Islet precursor cell (in vitro differentiated cells): ENCODE results near the gene GNPTG.
"Not testable (repeated sequence)": the region's sequence is repeated elsewhere in the genome, so short reads cannot be mapped to it uniquely, and the experiment has no call there.

Experiments used
- DNase-seq: peaks from one replicate; pipeline ENCODE4 v3.0.0-alpha.2; 2018

Gene GNPTG

DNA sequence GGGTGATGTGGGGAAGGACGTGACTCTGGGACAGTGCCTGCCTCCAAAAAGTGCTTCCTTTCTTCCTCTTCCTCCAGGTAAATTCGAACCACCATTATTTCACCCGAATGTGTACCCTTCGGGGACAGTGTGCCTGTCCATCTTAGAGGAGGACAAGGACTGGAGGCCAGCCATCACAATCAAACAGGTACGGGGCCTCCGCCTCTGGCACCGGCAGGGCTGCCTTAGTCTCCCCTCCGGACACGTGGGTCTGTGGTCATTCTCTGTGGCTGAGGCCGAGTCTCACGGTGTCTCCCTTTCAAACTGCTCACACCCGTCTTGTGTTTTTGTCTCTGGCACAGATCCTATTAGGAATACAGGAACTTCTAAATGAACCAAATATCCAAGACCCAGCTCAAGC, 31.6 kb upstream of the GNPTG start:
- DNase-seq: no peak

DNA sequence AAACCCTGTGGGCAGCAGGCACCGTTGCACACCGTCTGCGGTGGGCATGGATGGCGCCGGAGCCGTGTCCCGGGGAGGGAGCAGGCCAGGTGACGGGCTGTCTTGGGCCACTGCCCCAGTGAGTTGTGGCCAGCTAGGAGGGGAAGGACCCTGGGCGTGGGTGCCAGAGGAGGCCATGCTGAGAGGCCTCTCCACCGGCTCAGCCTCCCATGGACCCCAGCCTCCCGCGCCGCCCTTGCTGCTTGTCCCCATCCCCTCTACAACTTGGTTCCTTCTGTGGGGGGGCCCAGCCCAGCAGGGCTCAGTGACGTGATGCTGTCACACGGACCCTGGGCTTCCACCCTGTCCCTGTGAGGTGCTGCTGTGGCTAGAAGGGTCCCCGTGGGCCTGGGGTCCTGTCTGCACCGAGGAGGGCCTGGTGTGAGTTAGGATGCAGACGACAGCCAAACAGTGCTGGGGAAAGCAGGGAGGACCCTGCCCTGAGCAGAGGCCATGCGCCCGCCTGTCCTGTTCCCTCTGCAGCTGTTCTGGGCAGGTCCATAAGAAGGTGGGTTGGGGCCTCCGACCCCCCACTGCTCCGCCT, 31.0 kb upstream of the GNPTG start:
- no peak for DNase-seq

DNA sequence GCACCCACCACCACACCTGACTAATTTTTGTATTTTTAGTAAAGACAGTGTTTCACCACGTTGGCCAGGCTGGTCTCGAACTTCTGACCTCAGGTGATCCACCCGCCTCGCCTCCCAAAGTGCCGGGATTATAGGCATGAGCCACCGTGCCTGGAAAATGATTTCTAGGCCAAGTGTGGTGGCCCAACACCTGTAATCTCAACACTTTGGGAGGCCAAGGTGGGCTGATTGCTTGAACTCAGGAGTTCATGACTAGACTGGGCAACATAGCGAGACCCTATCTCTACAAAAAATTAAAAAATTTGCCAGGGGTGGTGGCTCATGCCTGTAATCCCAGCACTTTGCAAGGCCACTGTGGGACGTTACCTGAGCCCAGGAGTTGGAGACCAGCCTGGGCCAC, 29.3 kb upstream of the GNPTG start:
- no peak for DNase-seq

DNA sequence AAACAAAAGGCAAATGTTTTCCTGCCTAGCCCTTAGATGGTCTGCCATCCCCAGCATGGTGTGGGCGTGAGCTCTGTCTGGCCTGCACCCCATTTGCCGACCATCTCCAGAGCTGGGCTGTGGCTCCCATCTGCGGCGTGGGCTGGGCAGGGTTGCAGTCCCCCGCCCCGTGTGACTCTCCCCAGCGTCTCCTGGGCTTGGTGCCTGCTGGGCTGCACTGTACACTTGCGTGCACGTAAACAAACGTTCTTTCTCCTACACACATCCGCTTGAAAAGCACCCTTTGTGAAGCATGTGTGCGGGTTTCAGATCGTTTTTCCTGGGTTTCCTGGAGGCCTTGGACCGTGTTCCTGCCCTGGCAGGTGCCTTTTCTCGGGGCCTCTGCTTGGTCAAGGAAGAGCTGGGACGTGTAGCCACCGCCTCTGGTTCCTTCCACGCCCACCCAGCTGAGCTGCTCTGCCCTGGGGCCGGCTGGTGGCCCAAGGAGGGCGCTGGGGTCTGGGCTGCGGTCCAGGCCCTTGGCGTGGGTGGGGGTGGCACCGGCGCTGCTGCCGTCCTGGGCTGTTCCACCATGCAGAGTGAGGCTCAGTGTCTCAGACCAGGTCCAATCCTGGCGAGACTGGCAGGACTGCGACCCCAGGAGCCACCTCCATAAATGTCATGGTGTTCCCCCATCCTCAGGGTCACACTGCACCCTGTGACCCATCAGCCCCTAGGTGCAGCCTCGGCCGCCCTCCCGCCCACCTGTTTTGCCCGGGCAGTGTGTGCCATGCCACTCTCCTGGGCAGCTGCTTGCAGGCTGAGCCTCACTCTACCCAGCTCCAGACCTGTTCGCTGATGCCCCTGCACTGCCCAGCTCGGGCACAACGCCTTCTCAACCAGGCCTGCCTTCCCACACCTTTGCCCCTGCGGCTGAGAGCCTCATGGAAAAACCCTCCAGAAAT, 28.2 kb upstream of the GNPTG start:
- no peak for DNase-seq

DNA sequence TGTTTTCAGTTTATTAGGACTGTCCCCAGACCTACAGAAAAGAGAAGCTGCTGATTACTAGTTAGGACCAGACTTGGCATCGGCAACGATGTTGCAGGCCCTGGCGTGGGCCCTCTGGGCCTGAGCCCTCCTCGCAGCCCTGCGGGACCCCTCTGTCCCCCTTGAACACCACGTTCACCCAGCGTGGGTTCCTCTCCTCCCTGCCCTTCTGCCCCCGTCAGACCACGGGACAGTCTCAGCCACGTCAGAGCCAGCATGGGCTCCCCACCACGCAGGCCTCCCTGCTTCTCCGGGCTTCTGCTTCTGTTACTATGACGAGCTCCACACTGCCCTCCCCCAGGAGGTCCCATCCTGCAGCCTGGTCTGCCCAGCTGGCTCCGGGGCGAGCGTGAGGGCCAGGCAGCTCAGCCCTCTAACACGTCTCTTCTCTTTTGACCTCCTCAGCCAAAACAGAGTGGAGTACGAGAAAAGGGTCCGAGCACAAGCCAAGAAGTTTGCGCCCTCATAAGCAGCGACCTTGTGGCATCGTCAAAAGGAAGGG, 27.4 kb upstream of the GNPTG start:
- no peak for DNase-seq

DNA sequence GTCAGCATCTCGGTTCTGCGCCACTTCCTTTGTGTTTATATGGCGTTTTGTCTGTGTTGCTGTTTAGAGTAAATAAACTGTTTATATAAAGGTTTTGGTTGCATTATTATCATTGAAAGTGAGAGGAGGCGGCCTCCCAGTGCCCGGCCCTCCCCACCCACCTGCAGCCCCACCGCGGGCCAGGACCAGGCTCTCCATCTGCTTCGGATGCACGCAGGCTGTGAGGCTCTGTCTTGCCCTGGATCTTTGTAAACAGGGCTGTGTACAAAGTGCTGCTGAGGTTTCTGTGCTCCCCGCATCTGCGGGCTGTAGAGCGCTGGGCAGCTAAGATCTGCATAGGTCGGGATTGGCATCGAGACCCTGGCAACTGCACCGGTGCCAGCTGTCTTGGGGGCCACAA, 26.5 kb upstream of the GNPTG start:
- no peak for DNase-seq

DNA sequence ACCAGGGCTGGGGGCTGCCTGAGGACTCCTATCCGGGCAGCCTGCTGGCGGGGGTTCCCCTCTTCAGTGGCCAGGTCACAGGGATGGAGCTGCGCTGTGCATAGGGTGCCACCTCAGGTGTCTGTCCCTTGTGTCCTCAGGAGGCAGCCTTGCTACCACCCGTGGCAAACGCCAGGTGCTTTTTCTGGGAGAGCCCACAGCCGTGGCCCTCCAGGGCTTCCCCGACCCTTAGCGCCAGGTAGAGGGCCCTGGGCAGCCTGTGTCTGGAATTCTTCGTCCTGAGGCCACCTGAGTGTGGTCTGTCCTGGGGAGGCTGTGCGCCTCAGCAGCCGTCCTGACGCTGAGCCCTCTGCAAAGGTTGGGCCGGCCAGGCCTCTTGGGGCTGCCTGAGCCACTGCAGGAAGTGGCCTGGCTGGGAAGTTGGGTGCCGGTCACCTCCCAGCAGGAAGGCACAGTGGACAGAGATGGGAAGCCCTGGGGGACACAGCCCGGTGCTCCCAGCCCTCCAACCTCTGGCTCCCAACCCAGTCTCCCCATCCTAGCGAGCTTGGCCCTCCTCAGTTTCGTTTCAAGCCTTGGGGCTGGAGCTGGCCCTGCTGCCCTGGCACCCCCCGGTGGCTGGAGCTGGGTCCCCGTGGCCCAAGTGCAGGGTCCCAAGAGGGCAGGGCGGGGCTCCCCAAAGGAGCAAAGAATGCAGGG, 25.9 kb upstream of the GNPTG start:
- DNase-seq: no peak

DNA sequence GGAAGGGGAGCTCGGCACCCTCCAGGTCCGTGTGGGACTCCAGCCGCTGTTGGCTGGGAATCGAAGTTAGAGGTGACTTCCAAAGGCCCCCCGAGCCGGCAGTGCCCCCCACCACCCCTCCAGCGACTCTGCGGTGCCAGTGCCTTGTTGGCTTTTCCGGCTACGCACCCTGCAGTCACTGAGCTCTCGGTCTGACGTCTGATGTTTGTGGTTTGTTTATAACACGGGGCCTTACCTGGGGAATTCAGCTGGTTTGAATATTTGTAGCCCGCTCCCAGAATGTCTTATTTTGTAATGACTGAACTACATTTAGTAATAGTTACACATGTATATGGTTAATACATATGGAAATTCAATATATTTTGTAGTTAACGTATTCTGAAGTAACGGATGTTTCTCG, 25.3 kb upstream of the GNPTG start:
- no peak for DNase-seq

DNA sequence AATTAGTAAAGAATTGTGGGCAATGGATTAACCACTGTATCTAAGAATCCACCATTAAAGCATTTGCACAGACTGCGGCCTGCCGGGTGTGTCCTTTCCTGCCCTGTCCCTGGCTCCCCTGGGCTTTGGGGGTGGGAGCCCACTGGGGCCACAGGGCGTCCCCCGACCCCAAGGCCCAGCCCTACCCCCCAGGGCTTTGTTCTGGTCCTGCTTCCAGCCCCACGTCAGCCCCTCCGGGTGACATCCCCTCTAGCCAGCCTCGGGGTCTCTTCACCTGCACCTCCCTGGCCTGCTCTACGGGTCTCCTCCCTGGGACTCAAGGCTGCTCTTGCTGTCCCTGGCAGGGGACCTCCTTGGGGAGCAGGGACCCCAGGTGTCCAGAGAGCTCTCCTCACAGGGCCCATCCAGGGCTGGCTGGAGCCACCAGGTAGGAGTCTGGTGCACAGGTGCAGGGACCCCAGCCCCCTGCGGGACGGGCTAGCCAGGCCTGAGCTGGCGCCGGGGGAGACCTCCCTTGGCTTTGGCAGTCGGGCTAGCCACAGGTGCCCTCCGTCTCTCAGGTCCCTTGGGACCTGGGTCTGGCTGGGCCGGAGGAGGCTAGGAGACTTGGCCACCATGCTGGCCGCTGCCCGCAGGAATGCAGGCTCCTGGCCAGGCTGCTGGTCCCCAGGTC, 24.6 kb upstream of the GNPTG start:
- DNase-seq: no peak

DNA sequence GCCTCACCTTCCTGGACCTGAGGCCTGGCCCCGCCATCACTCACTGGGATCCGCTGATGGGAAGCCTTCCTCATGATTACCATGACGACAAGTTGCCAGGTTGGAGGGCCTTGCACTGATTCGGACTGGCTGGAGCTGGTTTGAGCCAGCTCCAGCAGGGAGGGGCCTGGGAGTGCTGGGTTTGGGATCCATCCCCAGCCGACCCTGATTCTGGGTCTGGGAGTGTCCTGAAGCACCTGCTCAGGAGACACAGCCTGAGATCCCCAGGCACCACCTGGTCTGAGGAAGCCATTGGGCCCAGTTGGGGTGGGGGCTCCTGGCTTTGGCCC, 24.1 kb upstream of the GNPTG start:
- DNase-seq: no peak

DNA sequence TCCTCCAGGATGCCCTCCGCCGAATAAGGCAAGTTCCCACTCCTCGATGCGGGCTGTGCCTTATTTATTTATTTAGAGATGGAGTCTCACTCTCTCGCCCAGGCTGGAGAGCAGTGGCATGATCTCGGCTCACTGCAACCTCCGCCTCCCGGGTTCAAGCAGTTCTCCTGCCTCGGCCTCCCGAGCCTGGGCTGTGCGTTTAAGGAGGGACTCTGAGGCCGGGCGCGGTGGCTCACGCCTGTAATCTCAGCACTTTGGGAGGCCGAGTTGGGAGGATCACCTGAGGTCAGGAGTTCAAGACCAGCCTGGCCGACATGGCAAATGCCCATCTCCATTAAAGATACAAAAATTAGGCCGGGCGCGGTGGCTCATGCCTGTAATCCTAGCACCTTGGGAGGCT, 23.6 kb upstream of the GNPTG start:
- not testable (repeated sequence) for DNase-seq

DNA sequence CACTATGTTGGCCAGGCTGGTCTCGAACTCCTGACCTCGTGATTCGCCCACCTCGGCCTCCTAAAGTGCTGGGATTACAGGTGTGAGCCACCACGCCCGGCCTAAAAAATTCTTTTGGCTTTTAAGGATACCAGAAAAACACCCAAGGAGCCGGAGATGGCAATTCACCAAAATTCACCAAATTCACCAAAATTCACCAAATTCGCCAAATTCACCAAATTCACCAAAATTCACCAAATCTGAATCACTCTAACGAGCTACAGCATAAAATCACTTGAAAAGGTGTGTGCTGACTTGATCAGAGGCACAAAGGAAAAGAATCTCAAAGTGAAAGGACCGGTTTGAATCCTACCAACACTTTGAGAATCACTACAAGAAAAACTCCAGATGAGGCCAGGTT, 22.8 kb upstream of the GNPTG start:
- not testable (repeated sequence) for DNase-seq

DNA sequence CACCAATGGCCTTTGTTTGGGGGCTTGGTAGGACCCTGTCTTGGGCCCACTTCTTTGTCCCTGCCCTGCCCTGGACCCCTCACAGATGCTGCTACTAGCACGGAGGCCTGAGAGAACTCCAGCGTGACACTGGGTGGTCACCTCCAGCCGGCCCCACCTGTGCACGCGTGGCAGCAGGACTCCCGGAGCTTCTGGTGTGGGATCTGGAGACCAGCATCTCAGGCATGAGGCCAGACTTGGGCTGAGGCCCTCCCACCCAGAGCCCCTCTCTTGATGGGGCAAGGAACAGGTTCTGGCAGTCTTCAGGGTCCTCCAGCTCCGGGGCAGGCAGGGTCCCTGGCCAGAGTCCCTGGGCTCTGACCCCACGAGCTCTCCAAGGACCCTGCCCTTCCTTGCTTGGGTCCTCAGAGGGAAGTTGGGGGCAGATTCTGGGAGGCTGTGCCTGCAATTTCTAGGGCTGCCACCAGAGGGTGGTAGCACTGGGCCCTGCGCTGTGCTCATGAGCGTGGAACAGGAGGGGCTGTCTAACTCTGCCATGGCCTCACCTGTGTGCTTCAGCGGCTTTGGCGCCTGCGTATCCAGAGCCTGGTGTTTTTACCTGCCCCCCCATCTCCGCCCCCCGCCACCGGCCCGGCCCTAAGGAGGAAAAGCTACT, 21.3 kb upstream of the GNPTG start:
- no peak for DNase-seq

DNA sequence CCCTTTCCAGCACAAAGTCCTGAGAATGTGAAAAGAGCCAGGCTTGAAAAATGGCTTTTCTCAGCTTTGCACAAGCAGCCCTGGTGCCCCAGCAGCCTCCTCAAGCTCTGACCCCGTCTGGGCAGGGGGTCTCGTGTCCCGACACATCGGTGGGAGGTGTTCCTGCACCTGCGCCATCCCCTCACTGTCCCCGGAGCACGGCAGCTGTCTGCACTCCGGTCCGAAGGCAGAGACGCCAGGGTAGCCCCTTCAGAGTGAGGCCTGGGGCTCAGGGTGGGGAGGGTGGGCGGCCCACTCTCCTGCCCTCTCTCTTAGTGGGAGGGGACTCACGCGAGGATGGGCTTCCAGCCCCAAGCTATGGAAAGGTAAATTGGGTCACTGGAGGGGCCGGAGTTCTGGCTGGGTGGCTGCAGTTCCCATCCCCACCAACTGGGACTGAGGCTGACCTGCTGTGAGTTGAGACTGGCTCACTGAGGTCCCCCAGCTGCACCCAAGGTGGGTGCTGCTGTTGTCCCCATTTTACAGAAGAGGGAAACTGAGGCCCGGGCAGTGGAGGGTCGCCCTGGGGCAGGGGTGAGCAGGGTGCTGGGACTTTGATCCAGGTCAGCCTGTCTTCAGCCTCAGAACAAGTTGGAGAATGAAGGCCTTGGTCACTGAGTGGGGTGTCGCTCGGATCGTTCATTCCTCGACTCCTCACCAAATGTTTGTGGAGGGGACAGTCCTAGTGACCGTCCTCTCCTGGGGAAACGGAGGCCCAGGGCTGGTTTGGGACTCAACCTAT, 20.6 kb upstream of the GNPTG start:
- no peak for DNase-seq

DNA sequence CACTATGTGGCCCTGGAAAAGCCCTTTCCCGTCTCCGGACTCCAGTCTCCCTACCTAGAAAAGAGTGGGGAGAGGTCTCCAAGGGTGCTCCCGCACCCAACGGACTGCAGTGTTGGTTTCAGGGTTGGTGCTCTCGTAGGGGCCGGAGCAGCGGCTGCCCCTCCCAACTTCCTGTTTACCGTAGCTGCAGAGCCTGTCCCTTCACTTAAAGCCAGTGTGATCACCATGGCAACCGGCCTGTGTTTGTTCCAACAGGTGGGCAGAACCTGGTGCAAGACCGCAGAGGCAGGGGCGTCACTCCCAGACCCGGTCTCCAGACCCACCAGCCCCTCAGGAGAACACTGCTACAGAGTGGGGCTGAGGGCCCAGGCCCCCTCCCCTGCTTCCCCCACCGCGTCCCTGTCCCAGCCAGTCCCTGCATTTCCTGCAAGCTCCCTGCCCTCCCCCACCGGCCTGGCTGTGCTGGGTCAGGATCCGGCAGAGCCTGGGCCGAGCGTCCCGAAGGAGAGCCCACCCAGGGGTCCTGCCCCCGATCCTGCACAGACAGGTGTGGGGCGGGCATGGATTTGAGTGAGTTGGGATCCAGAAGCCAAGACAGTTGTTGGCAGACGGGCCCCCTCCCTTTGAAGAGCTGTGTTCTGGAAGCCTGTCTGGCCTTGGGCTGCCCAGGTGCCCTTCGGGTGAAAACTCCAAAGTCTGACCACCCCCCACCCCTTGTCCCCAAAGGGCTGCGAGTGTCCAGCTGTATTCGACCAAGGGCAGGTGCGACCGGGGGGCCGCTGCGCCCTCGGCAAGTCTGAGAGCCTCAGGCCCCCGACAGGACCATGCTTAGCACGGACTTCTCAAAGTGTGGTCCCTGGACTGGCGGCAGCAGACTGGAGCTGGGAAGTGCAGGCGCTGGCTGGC, 19.8 kb upstream of the GNPTG start:
- DNase-seq: peak; percentile 94

DNA sequence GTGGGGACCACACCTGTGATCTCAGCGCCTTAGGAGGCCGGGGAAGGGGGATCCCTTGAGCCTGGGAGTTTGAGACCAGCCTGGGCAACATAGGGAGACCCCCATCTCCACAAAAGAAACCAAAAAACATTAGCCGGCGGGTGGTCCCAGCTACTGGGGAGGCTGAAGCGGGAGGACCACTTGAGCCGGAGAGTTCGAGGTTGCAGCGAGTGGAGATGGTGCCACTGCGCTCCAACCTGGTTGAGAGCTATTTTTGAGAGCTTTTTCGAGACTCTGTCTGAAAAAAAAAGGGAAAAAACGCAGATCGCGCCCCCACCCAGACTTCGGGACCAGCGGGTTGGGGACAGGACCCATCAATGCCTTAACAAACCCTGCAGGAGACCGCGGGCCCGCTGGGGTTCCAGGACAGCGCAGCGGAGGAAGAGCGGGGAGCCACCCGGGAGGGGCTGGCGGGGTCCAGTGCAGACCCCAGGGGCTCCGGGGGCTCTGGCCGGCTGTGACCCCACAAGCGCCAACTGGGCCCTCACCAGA, 19.0 kb upstream of the GNPTG start:
- no peak for DNase-seq

DNA sequence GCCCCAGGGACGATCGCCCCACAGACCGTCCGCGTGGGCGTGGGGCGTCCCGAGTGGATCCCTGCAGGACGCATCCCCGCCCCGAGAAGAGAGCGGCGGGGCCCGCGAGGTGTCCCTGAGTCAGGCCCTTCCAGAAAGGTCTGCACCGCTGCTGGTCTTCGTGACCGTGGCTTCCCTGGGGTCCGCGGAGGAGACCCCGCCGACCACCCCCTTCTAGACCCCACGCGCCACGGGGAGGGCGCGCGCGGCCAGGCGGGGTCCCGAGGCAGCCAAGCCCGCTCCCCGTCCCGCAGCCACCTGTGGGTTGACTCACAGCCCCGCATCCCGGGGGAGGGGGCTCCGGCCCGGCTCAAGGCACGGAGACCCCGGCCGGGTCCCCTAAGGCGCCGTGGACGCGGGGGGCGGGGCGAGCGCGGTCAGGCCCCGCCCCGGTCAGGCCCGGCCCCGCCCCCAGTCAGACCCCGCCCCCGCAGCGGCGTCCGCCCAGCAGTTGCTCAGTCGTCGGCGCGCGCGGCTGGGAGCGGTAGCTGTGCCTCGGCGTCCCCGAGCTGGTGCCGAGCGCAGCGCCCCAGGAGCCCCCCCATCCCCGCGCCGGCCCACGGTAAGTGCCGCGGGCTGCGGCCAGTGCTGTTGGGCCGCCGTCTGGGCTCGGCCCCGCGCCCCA, 18.4 kb upstream of the GNPTG start, which contains the start of gene BAIAP3:
Gene BAIAP3 (plus strand): TSS at position 497 of the 664 bp plus-strand sequence. CDS start 4,905 bp downstream, outside the sequence.
- DNase-seq: no peak

DNA sequence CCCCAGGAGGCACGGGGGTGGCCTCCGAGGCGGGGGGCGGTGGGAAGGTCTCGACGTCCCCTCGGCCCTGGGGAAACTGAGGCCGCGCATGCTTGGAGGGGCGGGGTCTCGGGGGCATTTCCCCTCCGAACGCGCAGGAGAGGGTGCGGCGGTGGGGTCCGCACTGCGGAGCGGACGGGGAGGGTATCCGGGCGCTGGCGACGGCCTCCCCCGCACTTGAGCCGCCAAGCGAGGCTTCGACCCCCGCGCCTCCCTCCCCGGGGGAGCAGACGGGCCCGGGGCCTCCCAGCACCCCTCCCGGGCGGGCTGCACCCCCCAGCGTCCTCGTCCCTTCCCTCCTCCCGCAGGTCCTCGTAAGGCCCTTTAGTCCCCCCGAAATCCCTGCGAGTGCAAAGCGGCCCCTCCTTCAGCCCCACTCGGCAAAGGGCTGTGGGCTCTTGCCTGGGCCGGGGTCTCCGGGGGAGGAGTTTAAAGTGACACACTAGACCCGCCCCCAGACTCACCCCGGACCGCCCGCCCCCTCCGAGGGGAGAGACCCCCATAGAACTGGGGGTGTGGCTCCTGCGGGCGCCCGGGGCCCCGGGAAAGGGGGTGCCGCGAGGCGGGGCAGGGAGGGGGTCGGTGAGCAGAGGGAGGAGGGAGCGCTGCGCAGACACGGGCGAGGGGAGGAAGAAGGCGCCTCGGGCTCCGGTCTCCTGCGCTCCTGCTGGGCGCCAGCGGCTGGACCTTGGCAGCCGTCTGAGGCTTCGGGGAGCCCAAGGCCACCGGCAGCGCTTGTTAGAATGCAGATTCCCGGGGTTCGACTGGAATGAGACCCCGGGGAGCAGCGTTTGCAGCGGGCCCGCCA, 17.7 kb upstream of the GNPTG start:
- no peak for DNase-seq

DNA sequence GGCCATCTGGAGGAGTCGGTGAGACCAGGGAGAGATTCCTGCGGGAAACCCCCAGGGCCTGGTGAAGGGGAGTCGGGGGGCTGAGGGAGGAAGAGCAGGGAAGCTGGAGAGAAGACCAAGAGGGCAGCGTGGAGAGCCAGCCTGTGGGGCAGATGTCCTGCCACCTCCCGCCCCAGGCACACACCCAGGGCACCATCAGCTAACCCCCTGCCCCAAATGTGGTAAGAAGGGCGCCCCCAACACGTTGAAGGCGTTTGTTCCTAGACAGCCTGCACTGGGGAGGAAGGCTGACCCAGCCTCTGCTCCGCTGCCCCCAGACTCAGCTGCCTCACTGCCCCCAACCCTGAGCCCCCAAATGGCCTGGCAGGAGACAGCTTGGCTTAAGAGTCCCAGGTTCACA, 17.0 kb upstream of the GNPTG start:
- DNase-seq: no peak
